HepG2 (cell line): ENCODE results near the gene UCKL1. TPM values are rescaled to one million over a fixed set of nuclear protein-coding genes. Genes with fewer than 3 reads are reported as not detected.

Experiments
- ATAC-seq: fragments of 200-7000 bp; cut with Tn5 transposase; 3 replicates; pipeline ENCODE4 v1.9.1; 2020; ENCODE audit warnings: mild to moderate bottlenecking, moderate library complexity
- BruUV-seq: library from RNA; stranded (reverse); fragments of 400-500 nt; replicated peaks from 2 replicates; lab custom pipeline; 2021; lab: Mats Ljungman, UMichigan
- CTCF ChIA-PET: fragments of 300-600 bp; formaldehyde crosslinking; extraction: SDS; loops from one replicate; lab custom pipeline; 2021; ENCODE audit warnings: low total read pairs, inconsistent platforms, low intra/inter-chr PET ratio; lab: Yijun Ruan, JAX
- POLR2A ChIA-PET: fragments of 350-600 bp; sonication (Branson Sonifier 250); formaldehyde crosslinking; loops from one replicate; lab custom pipeline; 2020; ENCODE audit warnings: antibody characterized with exemption, inconsistent platforms; lab: Yijun Ruan, JAX
- DNase-seq: peaks from one replicate; pipeline ENCODE4 v3.0.0-alpha.2; 2015; ENCODE audit warnings: low spot score
- FAIRE-seq: peaks from 3 replicates; lab custom pipeline; 2011; peaks lifted over from hg19 to GRCh38; lab: Jason Lieb, UNC
- H2AFZ ChIP-seq: one replicate; pipeline ENCODE4 v1.6.1; 2011; ENCODE audit warnings: low read length, inconsistent platforms
- H3K27ac ChIP-seq: fragments of 300-600 bp; 3 replicates; pipeline ENCODE4 v1.8.0; 2011; ENCODE audit warnings: mixed run types, mild to moderate bottlenecking, mixed read lengths, low read length, inconsistent platforms; ENCODE audit not compliant: insufficient read depth; ENCODE audit errors: extremely low read length
- H3K27me3 ChIP-seq, 2 experiments: fragments of 200-600 bp in 1 of 2; 2 replicates in 1 of 2; 3 replicates in 1 of 2; pipeline versions ENCODE4 v1.6.0 to v1.8.0; 2011; ENCODE audit warnings: low read length in 2 of 2, mild to moderate bottlenecking in 2 of 2, moderate library complexity in 2 of 2, inconsistent platforms in 1 of 2; ENCODE audit not compliant: insufficient read depth in 2 of 2, control insufficient read depth in 1 of 2
- H3K36me3 ChIP-seq, 2 experiments: fragments of 200-600 bp in 1 of 2; replicated peaks in 1 of 2; 2 replicates in 1 of 2; 3 replicates in 1 of 2; pipeline versions ENCODE4 v1.5.1 to v1.8.0; 2011; ENCODE audit warnings: low read length in 2 of 2, inconsistent platforms in 1 of 2; ENCODE audit not compliant: insufficient read depth in 2 of 2, control insufficient read depth in 1 of 2
- H3K4me1 ChIP-seq: 2 replicates; pipeline ENCODE4 v1.5.1; 2012; ENCODE audit warnings: low read length, inconsistent platforms; ENCODE audit not compliant: insufficient read depth
- H3K4me2 ChIP-seq: 2 replicates; pipeline ENCODE4 v1.6.0; 2011; ENCODE audit warnings: low read depth, low read length, inconsistent platforms
- H3K4me3 ChIP-seq, 3 experiments: fragments of 200-600 bp in 1 of 3; sonication (generic), shearing (Covaris generic) in 1 of 3; replicated peaks in 1 of 3; 2 replicates each; pipeline ENCODE4 v1.5.1; 2011 to 2016; ENCODE audit warnings: low read length in 3 of 3, inconsistent platforms in 2 of 3, low read depth in 2 of 3, mild to moderate bottlenecking in 2 of 3, control low read depth in 1 of 3, mixed read lengths in 1 of 3; ENCODE audit not compliant: insufficient read depth in 1 of 3
- H3K79me2 ChIP-seq: one replicate; pipeline ENCODE4 v1.6.1; 2011; ENCODE audit warnings: low read length, inconsistent platforms; ENCODE audit not compliant: insufficient read depth
- H3K9ac ChIP-seq: 2 replicates; pipeline ENCODE4 v1.6.0; 2011; ENCODE audit warnings: mild to moderate bottlenecking, low read depth, low read length, inconsistent platforms; ENCODE audit not compliant: insufficient read depth
- H3K9me3 ChIP-seq: 2 replicates; pipeline ENCODE4 v1.5.1; 2012; ENCODE audit warnings: mild to moderate bottlenecking, low read length
- H4K20me1 ChIP-seq: 2 replicates; pipeline ENCODE4 v1.6.0; 2011; ENCODE audit warnings: inconsistent platforms, mild to moderate bottlenecking, low read length, moderate library complexity; ENCODE audit not compliant: insufficient read depth
- CAMTA2 ChIP-seq: sonication (generic); formaldehyde crosslinking; IDR thresholded peaks from 2 replicates; pipeline ENCODE4 v1.4.0; 2020; ENCODE audit warnings: mild to moderate bottlenecking, missing genetic modification reagents, borderline replicate concordance
- CHD4 ChIP-seq: fragments of 200-600 bp; sonication (generic); IDR thresholded peaks from 2 replicates; pipeline ENCODE4 v1.7.0; 2017; ENCODE audit warnings: mild to moderate bottlenecking, low read length, borderline replicate concordance
- ELF4 ChIP-seq: sonication (generic); formaldehyde crosslinking; IDR thresholded peaks from 2 replicates; pipeline ENCODE4 v1.5.0; 2020; ENCODE audit warnings: missing genetic modification reagents, mild to moderate bottlenecking, moderate library complexity, borderline replicate concordance
- HOXA3 ChIP-seq: sonication (generic); formaldehyde crosslinking; IDR thresholded peaks from 2 replicates; pipeline ENCODE4 v1.5.0; 2020; ENCODE audit warnings: missing genetic modification reagents
- KLF15 ChIP-seq: sonication (generic); formaldehyde crosslinking; IDR thresholded peaks from 2 replicates; pipeline ENCODE4 v1.8.1; 2023; ENCODE audit warnings: borderline replicate concordance, mild to moderate bottlenecking, inconsistent platforms, missing genetic modification reagents, mixed read lengths
- MZF1 ChIP-seq: sonication (generic); formaldehyde crosslinking; IDR thresholded peaks from 2 replicates; pipeline ENCODE4 v1.8.1; 2023; ENCODE audit warnings: mild to moderate bottlenecking, missing genetic modification reagents, borderline replicate concordance
- NFIB ChIP-seq: sonication (generic); formaldehyde crosslinking; IDR thresholded peaks from 2 replicates; pipeline ENCODE4 v1.9.0; 2021; ENCODE audit warnings: missing genetic modification reagents, mild to moderate bottlenecking, borderline replicate concordance
- SIX1 ChIP-seq: sonication (generic); formaldehyde crosslinking; IDR thresholded peaks from 2 replicates; pipeline ENCODE4 v1.4.0; 2020; ENCODE audit warnings: missing genetic modification reagents, borderline replicate concordance
- SNAPC2 ChIP-seq: sonication (generic); formaldehyde crosslinking; IDR thresholded peaks from 2 replicates; pipeline ENCODE4 v1.8.1; 2022; ENCODE audit warnings: mild to moderate bottlenecking, missing genetic modification reagents
- TAF15 ChIP-seq: fragments of 200-400 bp; formaldehyde crosslinking; IDR thresholded peaks from one replicate; pipeline ENCODE4 v1.6.1; 2018; ENCODE audit warnings: mild to moderate bottlenecking, low read depth, low read length; ENCODE audit not compliant: poor library complexity, severe bottlenecking
- ZBTB21 ChIP-seq: sonication (generic); formaldehyde crosslinking; IDR thresholded peaks from 2 replicates; pipeline ENCODE4 v1.4.0; 2020; ENCODE audit warnings: missing genetic modification reagents
- ZFP90 ChIP-seq: sonication (generic); formaldehyde crosslinking; IDR thresholded peaks from 2 replicates; pipeline ENCODE4 v1.8.0; 2022; ENCODE audit warnings: missing genetic modification reagents, mild to moderate bottlenecking, inconsistent platforms, borderline replicate concordance
- ZNF572 ChIP-seq: sonication (generic); formaldehyde crosslinking; IDR thresholded peaks from 2 replicates; pipeline ENCODE4 v1.5.1; 2020; ENCODE audit warnings: mild to moderate bottlenecking, missing genetic modification reagents
- WGBS: methylation state at CpG from one replicate; pipeline ENCODE4 v1.1.6; 2017; ENCODE audit warnings: low lambda C conversion rate; 5-methylcytosine and 5-hydroxymethylcytosine counted together
- in situ Hi-C: cut with HindIII; loops from 2 replicates; pipeline ENCODE4 v1.10.0; 2017; ENCODE audit warnings: low pct_unique_long_range_greater_than_20kb; ENCODE audit not compliant: extremely low pct_ligation_motif_present
- intact Hi-C: fragments of 100-400 bp; cut with micrococcal nuclease; formaldehyde crosslinking; loops from one replicate; pipeline ENCODE4 v1.10.0; 2022; ENCODE audit not compliant: unreplicated experiment
- polyA plus RNA-seq, 8 experiments: library from polyadenylated mRNA; depleted of rRNA in 3 of 8; stranded (reverse) in 7 of 8; unstranded in 1 of 8; fragments of >200 nt; fragmentation: Illumina TruSeq in 4 of 8; extraction: Trizol in 4 of 8; gene quantifications; 2 replicates each; pipeline versions ENCODE4 v1.2.1 to v1.2.3, GENCODE V29; 2011 to 2016; ENCODE audit warnings: low read depth in 4 of 8, missing spikeins in 1 of 8, mixed read lengths in 1 of 8; ENCODE audit not compliant: insufficient read depth in 1 of 8
- total RNA-seq, 5 experiments: library from RNA; depleted of rRNA; stranded (reverse); fragments of >200 nt; fragmentation: Illumina TruSeq; extraction: Trizol; gene quantifications; 2 replicates each; pipeline ENCODE4 v1.2.3, GENCODE V29; 2016; ENCODE audit warnings: low read depth in 1 of 5
- TF ChIP-seq, protein P1 (sequence below): IDR thresholded peaks from 2 replicates; pipeline ENCODE4 v1.6.1; 2016; ENCODE audit warnings: low read depth, control low read depth
- TF ChIP-seq, protein P2 (sequence below): sonication (generic); formaldehyde crosslinking; IDR thresholded peaks from 2 replicates; pipeline ENCODE4 v1.4.0; 2020; ENCODE audit warnings: missing genetic modification reagents, mild to moderate bottlenecking, borderline replicate concordance
- TF ChIP-seq, protein P3 (sequence below): sonication (generic); formaldehyde crosslinking; IDR thresholded peaks from 2 replicates; pipeline ENCODE4 v1.4.0; 2020; ENCODE audit warnings: missing genetic modification reagents, borderline replicate concordance

Gene UCKL1
- total and polyA plus RNA-seq, 2 of the 13 experiments (the other 11 are each of a cell fraction or from before 2014, with no cell fraction given): 50.2 to 126 TPM

DNA sequence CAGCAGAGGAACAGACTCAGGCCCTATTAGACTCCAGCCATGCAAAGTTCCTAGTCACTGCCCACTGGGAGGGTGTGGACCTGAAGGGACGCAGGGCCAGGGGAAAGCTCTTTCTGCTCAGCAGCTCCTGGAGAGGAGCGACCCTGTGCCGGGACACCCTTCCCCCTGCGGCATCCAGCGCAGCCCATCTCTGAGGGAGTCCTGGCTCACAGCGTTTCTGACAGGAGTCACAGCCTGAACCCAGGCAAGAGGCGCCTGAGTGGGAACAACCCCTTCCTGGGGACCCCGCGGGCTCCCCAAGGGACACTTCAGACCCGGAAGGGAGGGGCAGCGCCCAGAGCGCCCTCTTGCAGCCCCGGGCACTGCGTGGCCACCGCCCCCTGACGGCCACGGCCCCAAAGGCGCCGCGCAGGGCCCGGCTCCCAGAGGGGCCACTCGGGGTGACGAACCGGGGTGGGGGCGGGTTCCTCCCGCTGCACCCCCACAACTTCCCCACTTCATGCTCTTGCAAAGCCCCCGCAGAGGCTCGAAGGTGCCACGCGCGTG is 862 bp downstream of the UCKL1 start:
- CTCF ChIA-PET: interaction anchor here (1.5 kb wide), 1 partner anchor 19 kb away, joined by 4 read pairs; no protein-coding TSS in a partner anchor
- peaks cover 44% of the 10 kb centered on the region for H4K20me1 ChIP-seq
- WGBS: 12% methylated on average over 5 of the region's 31 CpGs
- H3K9ac ChIP-seq: peak overlapping the region; percentile 100
- peaks cover 73% of the 10 kb centered on the region for H3K4me1 ChIP-seq
- ATAC-seq (peak; percentile 15), FAIRE-seq (no peak), DNase-seq (peak; percentile 33)
- H2AFZ ChIP-seq: no peak overlapping the region
- POLR2A ChIA-PET: interaction anchor here (1.0 to 4.0 kb wide), 13 partner anchors 12 to 313 kb away, joined by 3 to 75 read pairs (median 8); partner anchors contain the start of genes OPRL1, PRPF6, RGS19 and SAMD10
- no peaks in the 10 kb centered on the region for H3K27me3 ChIP-seq
- H3K27ac ChIP-seq: peak overlapping the region; percentile 99
- no TSS peak for BruUV-seq
- intact Hi-C loops: no loop called here
- peaks cover 16 to 21% of the 10 kb centered on the region in 2 experiments; a peak in 4 of 5 replicates for H3K36me3 ChIP-seq
- H3K4me2 ChIP-seq: peak overlapping the region; percentile 97
- in situ Hi-C loops: no loop called here
- H3K79me2 ChIP-seq: peaks cover 51% of the 10 kb centered on the region
- H3K4me3 ChIP-seq: peak overlapping the region; percentile 92 to 100 (median 99)
- no peaks in the 10 kb centered on the region for H3K9me3 ChIP-seq
- TF ChIP-seq SIX1 (0 out of 2 replicates have a peak, but pooled peaks have one; percentile 1), CHD4 (no peak), NFIB (CRISPR knock-in tag) (0 out of 2 replicates have a peak, but pooled peaks have one; percentile 40), MZF1 (no peak), SNAPC2 (0 out of 2 replicates have a peak, but pooled peaks have one; percentile 3), ELF4 (CRISPR knock-in tag) (0 out of 2 replicates have a peak, but pooled peaks have one; percentile 5), ZFP90 (no peak), HOXA3 (CRISPR knock-in tag) (no peak), KLF15 (CRISPR knock-in tag) (no peak), ZNF572 (CRISPR knock-in tag) (0 out of 2 replicates have a peak, but pooled peaks have one; percentile 2), TAF15 (peak; percentile 87), CAMTA2 (CRISPR knock-in tag) (no peak), ZBTB21 (CRISPR knock-in tag) (no peak)
- TF ChIP-seq, protein P1, sequence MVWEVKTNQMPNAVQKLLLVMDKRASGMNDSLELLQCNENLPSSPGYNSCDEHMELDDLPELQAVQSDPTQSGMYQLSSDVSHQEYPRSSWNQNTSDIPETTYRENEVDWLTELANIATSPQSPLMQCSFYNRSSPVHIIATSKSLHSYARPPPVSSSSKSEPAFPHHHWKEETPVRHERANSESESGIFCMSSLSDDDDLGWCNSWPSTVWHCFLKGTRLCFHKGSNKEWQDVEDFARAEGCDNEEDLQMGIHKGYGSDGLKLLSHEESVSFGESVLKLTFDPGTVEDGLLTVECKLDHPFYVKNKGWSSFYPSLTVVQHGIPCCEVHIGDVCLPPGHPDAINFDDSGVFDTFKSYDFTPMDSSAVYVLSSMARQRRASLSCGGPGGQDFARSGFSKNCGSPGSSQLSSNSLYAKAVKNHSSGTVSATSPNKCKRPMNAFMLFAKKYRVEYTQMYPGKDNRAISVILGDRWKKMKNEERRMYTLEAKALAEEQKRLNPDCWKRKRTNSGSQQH (CRISPR knock-in tag): peak; percentile 64; the same call in 1 of the 2 replicates
- TF ChIP-seq, protein P2, sequence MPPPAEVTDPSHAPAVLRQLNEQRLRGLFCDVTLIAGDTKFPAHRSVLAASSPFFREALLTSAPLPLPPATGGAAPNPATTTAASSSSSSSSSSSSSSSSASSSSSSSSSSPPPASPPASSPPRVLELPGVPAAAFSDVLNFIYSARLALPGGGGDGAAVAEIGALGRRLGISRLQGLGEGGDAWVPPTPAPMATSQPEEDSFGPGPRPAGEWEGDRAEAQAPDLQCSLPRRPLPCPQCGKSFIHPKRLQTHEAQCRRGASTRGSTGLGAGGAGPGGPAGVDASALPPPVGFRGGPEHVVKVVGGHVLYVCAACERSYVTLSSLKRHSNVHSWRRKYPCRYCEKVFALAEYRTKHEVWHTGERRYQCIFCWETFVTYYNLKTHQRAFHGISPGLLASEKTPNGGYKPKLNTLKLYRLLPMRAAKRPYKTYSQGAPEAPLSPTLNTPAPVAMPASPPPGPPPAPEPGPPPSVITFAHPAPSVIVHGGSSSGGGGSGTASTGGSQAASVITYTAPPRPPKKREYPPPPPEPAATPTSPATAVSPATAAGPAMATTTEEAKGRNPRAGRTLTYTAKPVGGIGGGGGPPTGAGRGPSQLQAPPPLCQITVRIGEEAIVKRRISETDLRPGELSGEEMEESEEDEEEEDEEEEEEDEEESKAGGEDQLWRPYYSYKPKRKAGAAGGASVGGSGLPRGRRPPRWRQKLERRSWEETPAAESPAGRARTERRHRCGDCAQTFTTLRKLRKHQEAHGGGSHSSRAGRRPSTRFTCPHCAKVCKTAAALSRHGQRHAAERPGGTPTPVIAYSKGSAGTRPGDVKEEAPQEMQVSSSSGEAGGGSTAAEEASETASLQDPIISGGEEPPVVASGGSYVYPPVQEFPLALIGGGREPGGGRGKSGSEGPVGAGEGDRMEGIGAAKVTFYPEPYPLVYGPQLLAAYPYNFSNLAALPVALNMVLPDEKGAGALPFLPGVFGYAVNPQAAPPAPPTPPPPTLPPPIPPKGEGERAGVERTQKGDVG (CRISPR knock-in tag): peak; percentile 44; the same call in 1 of the 2 replicates
- TF ChIP-seq, protein P3, sequence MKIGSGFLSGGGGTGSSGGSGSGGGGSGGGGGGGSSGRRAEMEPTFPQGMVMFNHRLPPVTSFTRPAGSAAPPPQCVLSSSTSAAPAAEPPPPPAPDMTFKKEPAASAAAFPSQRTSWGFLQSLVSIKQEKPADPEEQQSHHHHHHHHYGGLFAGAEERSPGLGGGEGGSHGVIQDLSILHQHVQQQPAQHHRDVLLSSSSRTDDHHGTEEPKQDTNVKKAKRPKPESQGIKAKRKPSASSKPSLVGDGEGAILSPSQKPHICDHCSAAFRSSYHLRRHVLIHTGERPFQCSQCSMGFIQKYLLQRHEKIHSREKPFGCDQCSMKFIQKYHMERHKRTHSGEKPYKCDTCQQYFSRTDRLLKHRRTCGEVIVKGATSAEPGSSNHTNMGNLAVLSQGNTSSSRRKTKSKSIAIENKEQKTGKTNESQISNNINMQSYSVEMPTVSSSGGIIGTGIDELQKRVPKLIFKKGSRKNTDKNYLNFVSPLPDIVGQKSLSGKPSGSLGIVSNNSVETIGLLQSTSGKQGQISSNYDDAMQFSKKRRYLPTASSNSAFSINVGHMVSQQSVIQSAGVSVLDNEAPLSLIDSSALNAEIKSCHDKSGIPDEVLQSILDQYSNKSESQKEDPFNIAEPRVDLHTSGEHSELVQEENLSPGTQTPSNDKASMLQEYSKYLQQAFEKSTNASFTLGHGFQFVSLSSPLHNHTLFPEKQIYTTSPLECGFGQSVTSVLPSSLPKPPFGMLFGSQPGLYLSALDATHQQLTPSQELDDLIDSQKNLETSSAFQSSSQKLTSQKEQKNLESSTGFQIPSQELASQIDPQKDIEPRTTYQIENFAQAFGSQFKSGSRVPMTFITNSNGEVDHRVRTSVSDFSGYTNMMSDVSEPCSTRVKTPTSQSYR (CRISPR knock-in tag): no peak
